CD14-positive monocyte (primary cell): ENCODE data around the gene HMGN5. TPM values are rescaled to one million over a fixed set of nuclear protein-coding genes. Genes with fewer than 3 reads are reported as not detected.

Source experiments
- DNase-seq, 3 donors: peaks; one replicate each; pipeline ENCODE4 v3.0.0-alpha.2; 2011 to 2022
- H2AFZ ChIP-seq: 2 replicates; pipeline ENCODE4 v1.6.0; 2012; ENCODE audit warnings: mild to moderate bottlenecking, low read depth, low read length, inconsistent platforms; ENCODE audit not compliant: insufficient read depth, poor library complexity, severe bottlenecking
- H3K27ac ChIP-seq, 2 donors: 1 replicate in 1 of 2; 2 replicates in 1 of 2; pipeline ENCODE4 v1.5.1; 2012 to 2013; ENCODE audit warnings: low read length in 2 of 2, control low read depth in 1 of 2, inconsistent platforms in 1 of 2, low read depth in 1 of 2, mild to moderate bottlenecking in 1 of 2
- H3K27me3 ChIP-seq, 2 donors: one replicate each; pipeline versions ENCODE4 v1.6.0 to v1.6.1; 2011 to 2013; ENCODE audit warnings: low read length in 2 of 2; ENCODE audit not compliant: control insufficient read depth in 2 of 2, insufficient read depth in 2 of 2
- H3K36me3 ChIP-seq, 2 donors: replicated peaks in 1 of 2; 1 replicate in 1 of 2; 2 replicates in 1 of 2; pipeline versions ENCODE4 v1.5.1 to v1.6.1; 2012 to 2013; ENCODE audit warnings: low read length in 2 of 2, control low read depth in 1 of 2, inconsistent platforms in 1 of 2, mild to moderate bottlenecking in 1 of 2; ENCODE audit not compliant: insufficient read depth in 2 of 2, control insufficient read depth in 1 of 2
- H3K4me1 ChIP-seq, 2 donors: 1 replicate in 1 of 2; 2 replicates in 1 of 2; pipeline versions ENCODE4 v1.5.1 to v1.6.1; 2012 to 2013; ENCODE audit warnings: low read length in 2 of 2, control low read depth in 1 of 2, inconsistent platforms in 1 of 2, mild to moderate bottlenecking in 1 of 2, moderate library complexity in 1 of 2; ENCODE audit not compliant: insufficient read depth in 2 of 2, control insufficient read depth in 1 of 2
- H3K4me2 ChIP-seq: replicated peaks from 2 replicates; pipeline ENCODE3; 2012; ENCODE audit warnings: low read length, moderate library complexity, mild to moderate bottlenecking; ENCODE audit not compliant: poor library complexity, severe bottlenecking; ENCODE audit errors: extremely low read depth
- H3K4me3 ChIP-seq, 3 experiments: fragments of 200-600 bp in 1 of 3; sonication (generic) in 1 of 3; replicated peaks in 1 of 3; 1 replicate in 2 of 3; 2 replicates in 1 of 3; pipeline ENCODE4 v1.5.1; 2011 to 2013; ENCODE audit warnings: low read length in 3 of 3, mild to moderate bottlenecking in 3 of 3, control low read depth in 2 of 3, low read depth in 2 of 3, inconsistent platforms in 1 of 3, moderate library complexity in 1 of 3
- H3K79me2 ChIP-seq: 2 replicates; pipeline ENCODE4 v1.6.0; 2012; ENCODE audit warnings: mild to moderate bottlenecking, control low read depth, inconsistent platforms, low read length, moderate library complexity; ENCODE audit not compliant: insufficient read depth
- H3K9ac ChIP-seq: 2 replicates; pipeline ENCODE4 v1.6.0; 2017; ENCODE audit warnings: low read length, mild to moderate bottlenecking; ENCODE audit not compliant: insufficient read depth, poor library complexity, severe bottlenecking
- H3K9me3 ChIP-seq, 2 donors: replicated peaks in 1 of 2; 1 replicate in 1 of 2; 2 replicates in 1 of 2; pipeline versions ENCODE4 v1.5.1 to v1.6.1; 2012 to 2013; ENCODE audit warnings: low read length in 2 of 2, control low read depth in 1 of 2; ENCODE audit not compliant: control insufficient read depth in 1 of 2, insufficient read depth in 1 of 2
- H4K20me1 ChIP-seq: 2 replicates; pipeline ENCODE4 v1.6.0; 2012; ENCODE audit warnings: mild to moderate bottlenecking, low read length, control low read depth, moderate library complexity; ENCODE audit not compliant: insufficient read depth
- H3K27ac Mint-ChIP-seq, 7 donors: one replicate each; pipeline ENCODE4 v1.8.0; 2020; ENCODE audit warnings: mild to moderate bottlenecking in 7 of 7, mixed read lengths in 7 of 7, moderate library complexity in 6 of 7, inconsistent platforms in 2 of 7
- H3K27me3 Mint-ChIP-seq, 3 donors: one replicate each; pipeline ENCODE4 v1.8.0; 2021 to 2022; ENCODE audit warnings: low read depth in 3 of 3, mild to moderate bottlenecking in 3 of 3, mixed read lengths in 3 of 3, moderate library complexity in 3 of 3, inconsistent platforms in 1 of 3
- H3K36me3 Mint-ChIP-seq, 2 donors: one replicate each; pipeline ENCODE4 v1.8.0; 2020; ENCODE audit warnings: mixed read lengths in 2 of 2, inconsistent platforms in 1 of 2, mild to moderate bottlenecking in 1 of 2
- H3K4me1 Mint-ChIP-seq: one replicate; pipeline ENCODE4 v1.8.0; 2020; ENCODE audit warnings: mild to moderate bottlenecking, mixed read lengths
- H3K4me3 Mint-ChIP-seq, 2 donors: one replicate each; pipeline ENCODE4 v1.8.0; 2020; ENCODE audit warnings: mild to moderate bottlenecking in 2 of 2, mixed read lengths in 2 of 2, moderate library complexity in 1 of 2
- H3K9me3 Mint-ChIP-seq, 7 donors: one replicate each; pipeline ENCODE4 v1.8.0; 2020 to 2022; ENCODE audit warnings: mixed read lengths in 7 of 7, mild to moderate bottlenecking in 6 of 7, moderate library complexity in 6 of 7, inconsistent platforms in 2 of 7
- WGBS: methylation state at CpG from one replicate; pipeline ENCODE4 v1.1.5; 2013; ENCODE audit warnings: missing lambda C conversion rate; ENCODE audit not compliant: insufficient coverage; 5-methylcytosine and 5-hydroxymethylcytosine counted together
- intact Hi-C, 2 donors: fragments of 100-400 bp; cut with micrococcal nuclease; formaldehyde crosslinking; loops; one replicate each; pipeline versions ENCODE4 v1.15.0 to v1.15.1; 2023
- polyA plus RNA-seq, 3 donors: library from polyadenylated mRNA; depleted of rRNA in 1 of 3; unstranded in 2 of 3; stranded (reverse) in 1 of 3; fragments of 300-500 nt in 2 of 3; fragments of >200 nt in 1 of 3; fragmentation: Illumina TruSeq in 2 of 3; gene quantifications; 1 replicate in 2 of 3; 2 replicates in 1 of 3; pipeline ENCODE4 v1.2.3, GENCODE V29; 2012 to 2021
- TF ChIP-seq, protein P1 (sequence below): fragments of 200-600 bp; IDR thresholded peaks from one replicate; pipeline ENCODE4 v1.8.0; 2022; ENCODE audit warnings: antibody characterized with exemption, mild to moderate bottlenecking

HMGN5 gene
- polyA plus RNA-seq, 3 donors, result 0.20 to 0.86 TPM; not detected in 1

DNA sequence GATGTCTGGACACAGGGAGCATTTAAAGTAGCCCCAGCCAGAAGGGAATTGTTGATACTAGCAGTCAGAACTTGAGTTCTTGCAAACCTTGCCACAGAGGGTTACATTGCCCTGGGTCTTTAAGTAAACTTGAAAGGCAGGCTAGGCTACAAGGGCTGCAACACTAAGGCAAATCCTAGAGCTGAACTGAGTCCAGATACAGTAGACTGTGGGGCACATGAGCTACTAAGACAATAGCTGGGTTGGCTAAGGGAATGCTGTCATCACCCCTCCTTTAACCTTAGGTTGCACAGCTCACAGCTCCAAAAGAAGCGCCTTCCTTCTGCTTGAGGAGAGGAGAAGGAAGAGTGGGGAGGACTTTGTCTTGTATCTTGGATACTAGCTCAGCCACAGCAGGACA, 35.8 kb upstream of the HMGN5 start:
- no peaks in the 10 kb centered on the region for H3K27me3 ChIP-seq
- WGBS, result no CpG with 5 or more reads among the region's 1 CpG
- peaks cover 34% of the 10 kb centered on the region for H3K79me2 ChIP-seq
- no peak overlapping the region for H2AFZ ChIP-seq
- peaks cover 7 to 17% of the 10 kb centered on the region in 2 donors for H3K9me3 ChIP-seq
- Mint-ChIP-seq H3K36me3 (peaks cover 44 to 54% of the 10 kb centered on the region in 2 donors), H3K9me3 (peaks cover 0 to 20% (median 15%) of the 10 kb centered on the region in 7 donors), H3K27me3 (peaks cover 0 to 2% (median 0%) of the 10 kb centered on the region in 3 donors), H3K4me1 (peaks cover 8% of the 10 kb centered on the region), H3K27ac (no peak overlapping the region), H3K4me3 (no peak overlapping the region)
- H3K4me1 ChIP-seq, result no peaks in the 10 kb centered on the region
- no peak overlapping the region for H3K4me3 ChIP-seq
- intact Hi-C loops, result no loop called here
- H3K4me2 ChIP-seq, result no peak overlapping the region
- peaks cover 49% of the 10 kb centered on the region for H4K20me1 ChIP-seq
- peaks cover 17 to 53% of the 10 kb centered on the region in 2 donors for H3K36me3 ChIP-seq
- H3K27ac ChIP-seq, result no peak overlapping the region
- TF ChIP-seq, protein P1, sequence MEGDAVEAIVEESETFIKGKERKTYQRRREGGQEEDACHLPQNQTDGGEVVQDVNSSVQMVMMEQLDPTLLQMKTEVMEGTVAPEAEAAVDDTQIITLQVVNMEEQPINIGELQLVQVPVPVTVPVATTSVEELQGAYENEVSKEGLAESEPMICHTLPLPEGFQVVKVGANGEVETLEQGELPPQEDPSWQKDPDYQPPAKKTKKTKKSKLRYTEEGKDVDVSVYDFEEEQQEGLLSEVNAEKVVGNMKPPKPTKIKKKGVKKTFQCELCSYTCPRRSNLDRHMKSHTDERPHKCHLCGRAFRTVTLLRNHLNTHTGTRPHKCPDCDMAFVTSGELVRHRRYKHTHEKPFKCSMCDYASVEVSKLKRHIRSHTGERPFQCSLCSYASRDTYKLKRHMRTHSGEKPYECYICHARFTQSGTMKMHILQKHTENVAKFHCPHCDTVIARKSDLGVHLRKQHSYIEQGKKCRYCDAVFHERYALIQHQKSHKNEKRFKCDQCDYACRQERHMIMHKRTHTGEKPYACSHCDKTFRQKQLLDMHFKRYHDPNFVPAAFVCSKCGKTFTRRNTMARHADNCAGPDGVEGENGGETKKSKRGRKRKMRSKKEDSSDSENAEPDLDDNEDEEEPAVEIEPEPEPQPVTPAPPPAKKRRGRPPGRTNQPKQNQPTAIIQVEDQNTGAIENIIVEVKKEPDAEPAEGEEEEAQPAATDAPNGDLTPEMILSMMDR, result no peak
- DNase-seq, result no peak
- H3K9ac ChIP-seq, result no peak overlapping the region

GRCh38 chrX:81232218-81232617, 30.5 kb upstream of the HMGN5 start:
- Histone ChIP-seq H3K9ac (no peak overlapping the region), H3K9me3 (no peaks in the 10 kb centered on the region), H3K4me2 (no peak overlapping the region), H2AFZ (no peak overlapping the region), H4K20me1 (peaks cover 86% of the 10 kb centered on the region), H3K27ac (no peak overlapping the region), H3K27me3 (no peaks in the 10 kb centered on the region), H3K4me3 (no peak overlapping the region), H3K36me3 (peaks cover 7 to 16% of the 10 kb centered on the region in 2 donors), H3K4me1 (no peaks in the 10 kb centered on the region), H3K79me2 (peaks cover 77% of the 10 kb centered on the region)
- Mint-ChIP-seq H3K27ac (peak overlapping the region in 1 of 7 donors; percentile 42), H3K27me3 (no peaks in the 10 kb centered on the region), H3K36me3 (peaks cover 18 to 22% of the 10 kb centered on the region in 2 donors), H3K4me3 (no peak overlapping the region), H3K4me1 (no peaks in the 10 kb centered on the region), H3K9me3 (peaks cover 0 to 8% (median 0%) of the 10 kb centered on the region in 7 donors)
- DNase-seq, result no peak
- intact Hi-C loops, result no loop called here
- TF ChIP-seq, protein P1, result no peak
- no CpG with 5 or more reads among the region's 1 CpG for WGBS
